SK-N-SH treated with all-trans-retinoic acid at 6 μM for 48 hours (cell line): Measurements from ENCODE around the gene LIN9.
A peak's percentile ranks its signal among the peaks of the same experiment; 100 is the strongest.

ENCODE experiments used
- ATAC-seq: fragments of 200-7000 bp; cut with Tn5 transposase; 3 replicates; pipeline ENCODE4 v1.9.1; 2020; ENCODE audit warnings: mild to moderate bottlenecking, moderate library complexity
- ARNTL ChIP-seq: fragments of 450-650 bp; formaldehyde crosslinking; IDR thresholded peaks from 2 replicates; pipeline ENCODE4 v1.5.0; 2020; ENCODE audit warnings: low read depth, mild to moderate bottlenecking, moderate library complexity, borderline replicate concordance
- CSDC2 ChIP-seq: fragments of 250-450 bp; sonication (Bioruptor Pico); IDR thresholded peaks from 2 replicates; pipeline ENCODE4 v1.5.0; 2020; ENCODE audit warnings: mild to moderate bottlenecking, moderate library complexity
- CSRNP3 ChIP-seq: fragments of 250-450 bp; sonication (Bioruptor Pico); IDR thresholded peaks from 2 replicates; pipeline ENCODE4 v1.5.1; 2021; ENCODE audit warnings: mild to moderate bottlenecking, moderate library complexity
- ESRRG ChIP-seq: fragments of 250-450 bp; sonication (Bioruptor Pico); IDR thresholded peaks from 2 replicates; pipeline ENCODE4 v1.6.1; 2021; ENCODE audit warnings: mild to moderate bottlenecking
- GLIS3 ChIP-seq: fragments of 250-450 bp; sonication (Bioruptor Pico); IDR thresholded peaks from 2 replicates; pipeline ENCODE4 v1.5.0; 2020; ENCODE audit warnings: mild to moderate bottlenecking, moderate library complexity
- ISL1 ChIP-seq: fragments of 250-450 bp; sonication (Bioruptor Pico); IDR thresholded peaks from 2 replicates; pipeline ENCODE4 v2.1.2; 2022; ENCODE audit warnings: mild to moderate bottlenecking, moderate library complexity
- OSR1 ChIP-seq: fragments of 250-450 bp; sonication (Bioruptor Pico); IDR thresholded peaks from 2 replicates; pipeline ENCODE4 v1.8.0; 2022; ENCODE audit warnings: moderate library complexity, mild to moderate bottlenecking, inconsistent platforms
- PPARA ChIP-seq: fragments of 250-450 bp; sonication (Bioruptor Pico); IDR thresholded peaks from 2 replicates; pipeline ENCODE4 v1.5.0; 2020; ENCODE audit warnings: mild to moderate bottlenecking, borderline replicate concordance
- RARB ChIP-seq: fragments of 250-450 bp; sonication (Bioruptor Pico); IDR thresholded peaks from 2 replicates; pipeline ENCODE4 v1.8.0; 2021; ENCODE audit warnings: mild to moderate bottlenecking, moderate library complexity
- SNAI2 ChIP-seq: fragments of 250-450 bp; sonication (Bioruptor Pico); IDR thresholded peaks from 2 replicates; pipeline ENCODE4 v1.5.0; 2020; ENCODE audit warnings: mild to moderate bottlenecking, moderate library complexity
- TCF4 ChIP-seq: fragments of 250-450 bp; sonication (Bioruptor Pico); IDR thresholded peaks from 2 replicates; pipeline ENCODE4 v1.8.0; 2021; ENCODE audit warnings: mild to moderate bottlenecking, moderate library complexity, borderline replicate concordance
- TOX ChIP-seq: fragments of 250-450 bp; sonication (Bioruptor Pico); IDR thresholded peaks from 2 replicates; pipeline ENCODE4 v1.8.0; 2021; ENCODE audit warnings: mild to moderate bottlenecking, moderate library complexity, borderline replicate concordance
- TSHZ2 ChIP-seq: fragments of 250-450 bp; sonication (Bioruptor Pico); IDR thresholded peaks from 2 replicates; pipeline ENCODE4 v1.5.0; 2020; ENCODE audit warnings: mild to moderate bottlenecking, moderate library complexity
- ZC3H10 ChIP-seq: fragments of 250-450 bp; sonication (Bioruptor Pico); IDR thresholded peaks from 2 replicates; pipeline ENCODE4 v1.5.1; 2021; ENCODE audit warnings: mild to moderate bottlenecking, moderate library complexity
- ZFP30 ChIP-seq: fragments of 450-650 bp; formaldehyde crosslinking; IDR thresholded peaks from 2 replicates; pipeline ENCODE4 v1.5.0; 2022; ENCODE audit warnings: mild to moderate bottlenecking, moderate library complexity
- ZNF565 ChIP-seq: fragments of 450-650 bp; formaldehyde crosslinking; conservative IDR thresholded peaks from 2 replicates; pipeline ENCODE4 v1.5.0; 2020; ENCODE audit warnings: low read depth, mild to moderate bottlenecking, moderate library complexity
- ZNF70 ChIP-seq: fragments of 450-650 bp; formaldehyde crosslinking; IDR thresholded peaks from 2 replicates; pipeline ENCODE4 v1.5.0; 2020; ENCODE audit warnings: mild to moderate bottlenecking, moderate library complexity
- TF ChIP-seq, protein P1 (sequence below): fragments of 250-450 bp; sonication (Bioruptor Pico); IDR thresholded peaks from 2 replicates; pipeline ENCODE4 v1.5.1; 2020; ENCODE audit warnings: low read depth, mild to moderate bottlenecking, moderate library complexity

The LIN9 gene

GRCh38 chr1:226223786-226224244 lies 85.1 kb downstream of the LIN9 start:
- peak; percentile 71 for ATAC-seq
- TF ChIP-seq ZNF565 (CRISPR knock-in tag) = no peak
- no peak for TF ChIP-seq ARNTL (CRISPR knock-in tag)
- TF ChIP-seq OSR1 (CRISPR knock-in tag) = no peak
- no peak for TF ChIP-seq ISL1
- no peak for TF ChIP-seq GLIS3 (CRISPR knock-in tag)
- TF ChIP-seq, protein P1, sequence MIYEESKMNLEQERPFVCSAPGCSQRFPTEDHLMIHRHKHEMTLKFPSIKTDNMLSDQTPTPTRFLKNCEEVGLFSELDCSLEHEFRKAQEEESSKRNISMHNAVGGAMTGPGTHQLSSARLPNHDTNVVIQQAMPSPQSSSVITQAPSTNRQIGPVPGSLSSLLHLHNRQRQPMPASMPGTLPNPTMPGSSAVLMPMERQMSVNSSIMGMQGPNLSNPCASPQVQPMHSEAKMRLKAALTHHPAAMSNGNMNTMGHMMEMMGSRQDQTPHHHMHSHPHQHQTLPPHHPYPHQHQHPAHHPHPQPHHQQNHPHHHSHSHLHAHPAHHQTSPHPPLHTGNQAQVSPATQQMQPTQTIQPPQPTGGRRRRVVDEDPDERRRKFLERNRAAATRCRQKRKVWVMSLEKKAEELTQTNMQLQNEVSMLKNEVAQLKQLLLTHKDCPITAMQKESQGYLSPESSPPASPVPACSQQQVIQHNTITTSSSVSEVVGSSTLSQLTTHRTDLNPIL (CRISPR knock-in tag) = no peak
- no peak for TF ChIP-seq ZC3H10
- no peak for TF ChIP-seq RARB
- TF ChIP-seq TOX (CRISPR knock-in tag) = no peak
- TF ChIP-seq TCF4 = no peak
- no peak for TF ChIP-seq TSHZ2 (CRISPR knock-in tag)

DNA sequence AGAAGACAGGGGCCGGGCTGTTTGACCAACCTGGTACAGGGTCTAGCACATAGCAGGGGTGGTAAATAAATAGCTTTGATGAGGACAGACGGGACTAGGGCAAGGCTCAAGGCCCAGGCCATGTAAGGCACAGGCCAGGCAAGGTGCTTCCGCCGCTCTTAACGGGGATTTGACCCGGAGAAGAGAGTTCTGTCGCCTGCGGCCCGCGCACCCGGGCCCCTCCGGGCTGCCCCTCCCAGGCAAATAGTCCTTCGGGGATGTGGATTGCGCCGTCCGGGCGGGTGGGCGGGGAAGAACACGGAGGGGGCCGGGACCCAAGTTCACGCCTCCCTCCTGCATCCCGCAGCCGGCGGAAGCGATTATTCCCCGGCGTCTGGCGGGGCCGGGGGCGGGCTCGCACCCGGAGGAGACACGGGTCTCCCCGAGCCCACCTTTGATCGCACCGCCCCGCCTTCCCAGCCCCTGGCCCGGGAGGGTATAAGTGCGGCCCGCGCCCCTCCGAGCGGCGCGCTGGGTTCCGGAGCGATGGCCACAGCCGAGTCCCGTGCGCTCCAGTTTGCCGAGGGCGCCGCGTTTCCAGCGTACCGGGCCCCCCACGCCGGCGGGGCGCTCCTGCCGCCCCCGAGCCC lies 85.7 kb downstream of the LIN9 start, which contains the start of gene MIXL1:
MIXL1 (plus strand) TSS at position 508 of the 629 bp plus-strand sequence; CDS start at position 526, 18 bp downstream.
- no peak for TF ChIP-seq ZNF565 (CRISPR knock-in tag)
- TF ChIP-seq OSR1 (CRISPR knock-in tag) = no peak
- no peak for TF ChIP-seq ESRRG (CRISPR knock-in tag)
- TF ChIP-seq ZFP30 (CRISPR knock-in tag) = no peak
- TF ChIP-seq PPARA (CRISPR knock-in tag) = no peak
- no peak for TF ChIP-seq SNAI2 (CRISPR knock-in tag)
- TF ChIP-seq CSDC2 (CRISPR knock-in tag) = no peak
- no peak for TF ChIP-seq CSRNP3 (CRISPR knock-in tag)
- TF ChIP-seq ARNTL (CRISPR knock-in tag) = no peak
- no peak for TF ChIP-seq GLIS3 (CRISPR knock-in tag)
- no peak for TF ChIP-seq TSHZ2 (CRISPR knock-in tag)
- peak; percentile 46 for ATAC-seq

DNA sequence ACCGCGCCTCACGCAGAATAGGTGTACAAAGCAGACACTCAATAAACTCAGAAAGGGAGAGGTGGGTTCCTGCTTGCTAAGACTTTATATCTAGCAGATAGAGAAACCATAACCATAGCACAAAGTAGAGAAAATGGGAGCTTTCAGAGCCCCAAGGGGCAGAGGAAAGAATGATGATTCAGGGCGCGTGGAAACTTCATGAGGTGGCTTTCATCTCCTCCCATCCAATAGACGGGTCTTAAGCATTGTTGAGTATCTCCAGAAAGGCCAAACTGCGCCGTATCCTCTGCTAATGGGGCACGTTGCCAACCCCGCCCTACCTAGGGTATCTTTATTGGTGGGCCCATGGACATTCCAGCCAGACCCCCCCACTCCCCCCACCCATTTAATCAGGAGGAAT lies 86.3 kb downstream of the LIN9 start:
- TF ChIP-seq, protein P1 (CRISPR knock-in tag) = no peak
- TF ChIP-seq ZNF70 (CRISPR knock-in tag) (no peak), RARB (no peak)
- no peak for ATAC-seq
